ENCODE data around the gene KLK8.

Gene KLK8

GRCh38 chr19:50957587-50957986 lies 43.8 kb downstream of the KLK8 start:
- no peak for TF ChIP-seq CTCF (IDR thresholded peaks at IDR 0.05; ENCODE audit: insufficient read depth, low read depth, low read length, missing control alignments)
- no peak overlapping the region for H3K4me3 ChIP-seq (ENCODE audit: low read length)
- no peak for DNase-seq (ENCODE audit: low read depth)

- peak within 1 kb of the TSS; percentile 19 for H3K4me3 ChIP-seq (ENCODE audit: low read length)
- no peak for TF ChIP-seq CTCF (IDR thresholded peaks at IDR 0.05; ENCODE audit: insufficient read depth, low read depth, low read length, missing control alignments)
- no peak for DNase-seq (ENCODE audit: low read depth)
Measured at GRCh38 chr19:50952910-50953309, 48.5 kb downstream of the KLK8 start, which contains the start of gene KLK5. KLK5 (minus strand) TSS chr19:50953038; CDS start chr19:50952657, 381 bp downstream.

- H3K4me3 ChIP-seq (ENCODE audit: low read length): no peak overlapping the region
- no peak for DNase-seq (ENCODE audit: low read depth)
- no peak for TF ChIP-seq CTCF (IDR thresholded peaks at IDR 0.05; ENCODE audit: insufficient read depth, low read depth, low read length, missing control alignments)
Measured at GRCh38 chr19:50949861-50950260, 51.5 kb downstream of the KLK8 start.

GRCh38 chr19:50947123-50947522 lies 54.3 kb downstream of the KLK8 start:
- TF ChIP-seq CTCF (IDR thresholded peaks at IDR 0.05; ENCODE audit: insufficient read depth, low read depth, low read length, missing control alignments): no peak
- H3K4me3 ChIP-seq (ENCODE audit: low read length): no peak overlapping the region
- DNase-seq (ENCODE audit: low read depth): no peak
